Heart left ventricle (tissue), 16 donors: ENCODE data around the gene DLL1. TPM values are rescaled to one million over a fixed set of nuclear protein-coding genes. Genes with fewer than 3 reads are reported as not detected.

ENCODE experiments used
- ATAC-seq, 4 donors: fragments of 200-7000 bp; cut with Tn5 transposase; one replicate each; pipeline ENCODE4 v1.9.1; 2020 to 2022; ENCODE audit warnings: moderate library complexity in 4 of 4, mild to moderate bottlenecking in 3 of 4, moderate number of reproducible peaks in 1 of 4
- DNase-seq, 5 donors: peaks; one replicate each; pipeline ENCODE4 v3.0.0-alpha.2; 2020
- H3K27ac ChIP-seq, 12 donors: fragments of 200-600 bp; sonication (generic) in 4 of 12; one replicate each; pipeline versions ENCODE4 v1.5.0 to v1.8.0; 2016 to 2022; ENCODE audit warnings: mild to moderate bottlenecking in 2 of 12
- H3K27me3 ChIP-seq, 9 donors: fragments of 200-600 bp; sonication (generic) in 2 of 9; one replicate each; pipeline versions ENCODE4 v1.5.1 to v1.8.0; 2016 to 2022; ENCODE audit warnings: mild to moderate bottlenecking in 3 of 9
- H3K36me3 ChIP-seq, 9 donors: fragments of 200-600 bp; sonication (generic) in 2 of 9; one replicate each; pipeline versions ENCODE4 v1.5.0 to v1.8.0; 2018 to 2022; ENCODE audit warnings: mild to moderate bottlenecking in 2 of 9
- H3K4me1 ChIP-seq, 12 donors: fragments of 200-600 bp; sonication (generic) in 4 of 12; one replicate each; pipeline versions ENCODE4 v1.5.0 to v1.8.0; 2016 to 2022; ENCODE audit warnings: mild to moderate bottlenecking in 3 of 12
- H3K4me3 ChIP-seq, 12 donors: fragments of 200-600 bp; sonication (generic) in 4 of 12; one replicate each; pipeline versions ENCODE4 v1.5.0 to v1.8.0; 2017 to 2022; ENCODE audit warnings: mild to moderate bottlenecking in 9 of 12, moderate library complexity in 4 of 12
- H3K9me3 ChIP-seq, 12 donors: fragments of 200-600 bp; sonication (generic) in 4 of 12; one replicate each; pipeline versions ENCODE4 v1.5.0 to v1.8.0; 2016 to 2022; ENCODE audit warnings: mild to moderate bottlenecking in 1 of 12
- CTCF ChIP-seq, 12 donors: fragments of 200-600 bp; sonication (generic) in 4 of 12; IDR thresholded peaks; one replicate each; pipeline versions ENCODE4 v1.5.0 to v1.8.0; 2018 to 2022; ENCODE audit warnings: antibody characterized with exemption in 12 of 12, mild to moderate bottlenecking in 5 of 12
- POLR2A ChIP-seq, 2 donors: fragments of 450-650 bp; IDR thresholded peaks; one replicate each; pipeline ENCODE4 v1.6.1; 2017; ENCODE audit warnings: antibody characterized with exemption in 2 of 2, mild to moderate bottlenecking in 2 of 2, moderate library complexity in 2 of 2
- WGBS, 4 donors: extraction: QIAGEN DNeasy Blood & Tissue Kit in 2 of 4; methylation state at CpG; one replicate each; pipeline versions ENCODE4 v1.1.5 to v1.1.7; 2013 to 2018; 5-methylcytosine and 5-hydroxymethylcytosine counted together
- intact Hi-C, 10 donors: fragments of 100-400 bp; cut with DNase I; formaldehyde crosslinking; loops; one replicate each; pipeline versions ENCODE4 v1.11.1 to v1.14.2; 2022
- polyA plus RNA-seq, 2 donors: library from polyadenylated mRNA; stranded (reverse); fragments of 200-250 nt; gene quantifications; one replicate each; pipeline ENCODE4 v1.2.3, GENCODE V29; 2013
- total RNA-seq, 9 donors: library from RNA; depleted of rRNA in 2 of 9; stranded (reverse); fragments of >200 nt in 2 of 9; fragmentation: NEBNext Ultra II Directional in 3 of 9; extraction: Animal tissue kit (Norgen Biotek cat#: 25700) in 3 of 9; gene quantifications; one replicate each; pipeline versions ENCODE4 v1.1.0 to v1.2.4, GENCODE V29; 2016 to 2023
- donor health status: ischemic (EF 13 %, LVEDD 7.1; RV severe dilation, severe dysfunction).
- donor health status: healthy with polysubstance abuse.
- donor health status: DM: no; HTN: yes; CAD: no.
- donor health status: DM: no; HTN: no; CAD: no.
- donor health status: ischemic (EF 25% LVEDD 6.9; RV normal size, moderate dysfunction).
- donor health status: ischemic (EF 25% LVEDD 5.7; RV mildly dilated, moderate dysfunction).
- donor health status: healthy.
- donor health status: DM: yes; HTN: yes; CAD: no.
- donor health status: ischemic (EF 35%, LVEDD 5.7; RV mildly dilated, moderate dysfunction).
- donor health status: nonischemic (EF 11% LVEDD 7.7; RV severe dilation, severe dysfunction).
- donor health status: DM: yes; HTN: yes; CAD: no.
- donor health status: PGD.
- donor health status: ischemic (EF 29% LVEDD 5.4; RV normal size, mild dysfunction).
- donor health status: nonischemic (EF 23%, LVEDD 6.1; RV moderate dilation, normal function).

Gene DLL1
- total and polyA plus RNA-seq, 11 donors: 2.6 to 10.7 (median 8.0) TPM

- 89 to 95% (median 91%) methylated on average over 7 of the region's 7 CpGs for WGBS, 4 donors
- TF ChIP-seq CTCF (IDR thresholded peaks at IDR 0.05): no peak
- TF ChIP-seq POLR2A (IDR thresholded peaks at IDR 0.05): no peak
- DNase-seq: no peak
- Histone ChIP-seq H3K4me1 (peaks cover 0 to 7% (median 4%) of the 10 kb centered on the region in 12 donors), H3K4me3 (no peak overlapping the region), H3K9me3 (no peaks in the 10 kb centered on the region), H3K27ac (no peak overlapping the region), H3K27me3 (peaks cover 0 to 6% (median 0%) of the 10 kb centered on the region in 9 donors), H3K36me3 (no peaks in the 10 kb centered on the region)
- ATAC-seq: no peak
- intact Hi-C loops: no loop called here
Observed at GRCh38 chr6:170260686-170261085, 30.2 kb downstream of the DLL1 start.

DNA sequence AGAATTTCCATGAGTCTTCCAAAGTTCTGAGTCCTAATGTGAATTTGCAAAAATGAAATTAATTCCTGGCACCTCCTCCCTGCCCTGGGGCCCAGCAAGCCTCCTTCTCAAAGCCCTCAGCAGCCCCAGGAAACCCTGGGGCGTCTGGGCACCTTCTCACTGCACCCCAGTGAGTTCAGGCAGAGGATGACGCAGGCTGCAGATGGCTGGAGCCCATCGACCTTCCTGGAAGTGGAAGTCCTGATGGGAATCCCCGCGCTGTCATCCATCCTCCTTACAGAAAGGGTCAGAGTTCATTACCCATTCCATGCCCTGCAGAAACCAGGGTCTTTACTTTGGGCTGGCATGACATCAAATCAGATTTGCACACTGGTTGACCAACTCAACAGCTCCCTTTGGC, 31.6 kb downstream of the DLL1 start:
- WGBS, 4 donors: 73 to 82% (median 75%) methylated on average over 3 to 5 of the region's 5 CpGs
- TF ChIP-seq POLR2A (IDR thresholded peaks at IDR 0.05) (no peak), CTCF (IDR thresholded peaks at IDR 0.05) (no peak)
- H3K27ac ChIP-seq: no peak overlapping the region
- ATAC-seq (no peak), DNase-seq (peak in 1 of 5 donors; percentile 7)
- intact Hi-C loops: no loop called here
- H3K36me3 ChIP-seq: no peaks in the 10 kb centered on the region
- no peaks in the 10 kb centered on the region for H3K9me3 ChIP-seq
- H3K27me3 ChIP-seq: peaks cover 0 to 6% (median 0%) of the 10 kb centered on the region in 9 donors
- peaks cover 0 to 3% (median 0%) of the 10 kb centered on the region in 12 donors for H3K4me1 ChIP-seq
- no peak overlapping the region for H3K4me3 ChIP-seq

GRCh38 chr6:170258407-170258806, 32.5 kb downstream of the DLL1 start:
- Histone ChIP-seq H3K9me3 (no peaks in the 10 kb centered on the region), H3K27ac (peak overlapping the region in 1 of 12 donors; percentile 13), H3K27me3 (peaks cover 0 to 6% (median 0%) of the 10 kb centered on the region in 9 donors), H3K36me3 (no peaks in the 10 kb centered on the region), H3K4me1 (peaks cover 0 to 3% (median 0%) of the 10 kb centered on the region in 12 donors), H3K4me3 (no peak overlapping the region)
- intact Hi-C loops: no loop called here
- peak in 1 of 5 donors; percentile 29 for DNase-seq
- TF ChIP-seq CTCF (IDR thresholded peaks at IDR 0.05) (no peak), POLR2A (IDR thresholded peaks at IDR 0.05) (no peak)
- WGBS, 4 donors: 76 to 85% (median 78%) methylated on average over 6 of the region's 6 CpGs
- ATAC-seq: no peak

DNA sequence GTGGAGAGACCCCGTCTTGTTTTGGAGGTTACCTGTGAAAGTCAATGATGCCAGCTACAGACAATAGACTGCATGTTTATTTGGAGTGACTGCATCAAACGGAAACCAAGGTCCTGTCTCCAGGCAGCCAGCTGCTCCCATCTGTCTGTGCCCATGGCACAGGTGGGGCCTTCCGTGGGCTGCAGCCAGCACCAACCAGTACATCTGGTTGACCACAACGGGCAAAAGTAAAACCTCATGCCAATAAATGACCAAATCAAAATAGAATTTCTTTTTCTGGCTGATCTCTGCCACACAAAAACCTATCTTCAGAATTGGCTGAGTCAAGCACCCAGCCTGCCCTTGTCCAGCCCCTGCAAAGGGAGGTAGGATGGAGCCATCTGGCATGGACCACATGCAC, 33.5 kb downstream of the DLL1 start:
- peak in 1 of 5 donors; percentile 19 for DNase-seq
- Histone ChIP-seq H3K36me3 (no peaks in the 10 kb centered on the region), H3K27me3 (no peaks in the 10 kb centered on the region)

More for the DNA sequence above, 33.5 kb downstream of the DLL1 start:
- intact Hi-C loops: no loop called here
- ATAC-seq: no peak
- TF ChIP-seq CTCF (IDR thresholded peaks at IDR 0.05): no peak
- no peak for TF ChIP-seq POLR2A (IDR thresholded peaks at IDR 0.05)
- H3K27ac ChIP-seq: no peak overlapping the region
- no peaks in the 10 kb centered on the region for H3K9me3 ChIP-seq
- peaks cover 0 to 3% (median 0%) of the 10 kb centered on the region in 12 donors for H3K4me1 ChIP-seq
- no peak overlapping the region for H3K4me3 ChIP-seq
- 90 to 93% (median 91%) methylated on average over 4 of the region's 4 CpGs for WGBS, 4 donors
